Epidermal melanocyte (primary cell): ENCODE results near the gene CERS2.

Experiments
- DNase-seq: peaks from one replicate; pipeline ENCODE4 v3.0.0; 2011; ENCODE audit warnings: low spot score; ENCODE audit not compliant: insufficient read length

CERS2 gene

DNA sequence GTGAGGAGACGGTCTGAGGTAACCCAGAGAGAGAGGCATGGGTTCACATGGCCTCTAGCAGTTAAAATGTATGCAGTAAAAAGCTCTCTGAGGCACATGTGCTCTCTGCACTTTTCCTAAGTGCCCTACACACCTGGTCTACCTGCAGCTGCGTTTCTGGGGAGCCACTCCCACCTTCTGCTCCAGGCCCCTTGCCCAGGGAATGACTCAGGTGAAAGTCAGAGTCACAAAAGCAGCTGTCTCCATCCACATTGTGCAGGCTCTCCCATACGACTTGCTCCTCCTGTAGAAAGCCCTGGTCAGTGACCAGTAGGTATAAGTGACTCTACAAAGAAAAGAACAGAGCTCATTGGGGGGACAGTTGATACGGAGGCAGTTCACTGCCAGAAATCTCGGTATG, 23.3 kb upstream of the CERS2 start:
- no peak for DNase-seq

DNA sequence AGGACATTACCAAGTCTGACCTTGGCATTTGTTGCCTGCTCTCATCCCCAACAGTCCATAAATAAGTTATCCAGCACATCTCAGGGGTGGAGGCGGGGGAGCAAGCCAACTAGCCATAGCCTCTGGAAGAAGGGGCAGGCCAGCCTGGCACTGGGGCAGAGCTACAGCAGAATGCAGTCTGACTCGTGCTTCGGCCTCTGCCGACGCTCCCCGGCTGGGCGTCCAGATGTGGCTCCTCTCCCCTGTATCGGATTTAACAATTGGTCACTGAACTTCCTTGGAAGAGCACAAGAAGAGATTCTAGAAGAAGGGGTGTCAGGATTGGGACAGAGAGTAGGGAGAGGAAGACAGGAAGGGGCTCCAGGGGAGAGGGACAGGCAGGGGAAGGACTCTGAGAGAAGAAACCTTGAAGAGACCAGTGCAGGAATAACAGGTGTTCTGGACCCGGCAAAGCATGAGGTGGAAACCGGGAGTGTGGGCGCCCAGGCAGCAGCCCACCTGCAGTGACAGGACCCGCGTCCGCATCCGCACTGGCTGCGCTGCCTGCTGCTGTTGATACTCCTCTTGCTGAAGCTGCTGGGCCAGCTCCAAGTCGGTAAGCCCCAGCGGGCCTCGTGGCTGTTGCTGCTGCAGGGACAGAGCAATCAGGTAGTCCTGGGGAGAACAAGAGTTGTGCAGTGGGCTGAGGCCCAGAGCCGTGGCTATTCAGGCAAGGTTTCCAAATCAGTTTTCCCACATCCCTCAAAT, 22.7 kb upstream of the CERS2 start:
- DNase-seq: no peak

DNA sequence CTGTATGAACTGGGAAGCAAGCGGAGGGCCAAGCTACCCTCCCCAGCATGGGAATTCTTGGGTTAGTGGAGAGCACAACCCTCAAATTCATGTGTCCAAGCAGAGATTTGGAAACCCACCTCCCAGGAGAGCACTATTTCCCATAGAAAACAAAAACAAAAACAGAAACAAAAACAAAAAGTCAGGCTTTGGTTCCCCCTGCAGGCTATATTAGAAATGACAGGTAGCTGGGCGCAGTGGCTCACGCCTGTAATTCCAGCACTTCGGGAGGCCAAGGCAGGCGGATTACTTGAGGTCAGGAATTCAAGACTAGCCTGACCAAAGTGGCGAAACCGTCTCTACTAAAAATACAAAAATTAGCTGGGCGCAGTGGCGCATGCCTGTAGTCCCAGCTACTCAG, 21.3 kb upstream of the CERS2 start:
- DNase-seq: no peak

DNA sequence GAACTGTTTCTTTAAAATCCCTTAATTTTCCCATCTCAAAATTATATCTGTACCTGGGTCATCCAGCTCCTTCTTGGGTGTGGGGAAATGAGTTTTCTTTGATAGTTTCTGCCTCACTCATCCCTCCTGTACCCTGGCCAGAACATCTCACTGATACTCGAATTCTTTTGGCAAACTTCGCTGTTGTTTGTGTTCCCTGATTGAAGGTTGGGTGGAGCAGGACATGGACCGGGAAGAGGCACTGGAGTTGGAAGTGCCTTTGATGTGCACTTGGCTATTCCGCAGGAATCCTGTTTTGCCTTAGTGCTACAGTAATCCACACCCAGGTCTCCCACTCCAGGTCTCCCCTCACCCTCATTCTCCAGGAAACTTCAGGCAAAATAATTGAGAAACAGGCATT, 20.8 kb upstream of the CERS2 start:
- DNase-seq: no peak

DNA sequence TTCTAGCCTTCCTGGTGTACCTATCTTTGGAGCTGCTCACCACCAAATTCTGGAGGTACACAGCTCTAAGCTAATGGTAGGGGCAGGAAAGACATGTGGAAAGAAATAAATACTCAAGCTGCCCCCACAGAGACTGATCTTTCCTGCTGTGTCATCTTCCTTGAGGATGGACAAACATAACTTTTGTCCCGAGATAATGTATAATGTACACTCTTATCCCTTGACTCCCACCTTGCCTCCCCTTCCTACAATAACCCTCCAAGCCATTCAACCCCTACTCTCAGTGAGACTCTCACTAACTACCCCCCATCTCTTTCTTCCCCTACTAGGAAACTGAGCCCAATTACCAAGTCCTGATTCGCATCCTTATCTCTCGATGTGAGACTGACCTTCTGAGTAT, 19.6 kb upstream of the CERS2 start:
- no peak for DNase-seq

DNA sequence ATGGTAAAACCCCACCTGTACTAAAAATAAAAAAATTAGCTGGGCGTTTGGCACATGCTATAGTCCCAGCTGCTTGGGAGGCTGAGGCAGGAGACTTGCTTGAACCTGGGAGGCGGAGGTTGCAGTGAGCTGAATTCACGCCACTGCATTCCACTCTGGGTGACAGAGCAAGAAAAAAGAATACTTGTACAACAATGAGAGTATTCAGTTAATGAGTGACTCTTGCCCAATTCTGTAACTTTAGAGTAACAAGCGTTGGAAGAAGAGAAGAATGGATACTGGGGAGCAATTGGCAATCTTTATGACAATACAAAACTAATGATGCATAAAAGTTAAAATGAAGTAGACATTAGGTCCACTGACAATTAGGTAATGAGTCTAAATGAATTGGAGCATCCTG, 18.0 kb upstream of the CERS2 start:
- no peak for DNase-seq

DNA sequence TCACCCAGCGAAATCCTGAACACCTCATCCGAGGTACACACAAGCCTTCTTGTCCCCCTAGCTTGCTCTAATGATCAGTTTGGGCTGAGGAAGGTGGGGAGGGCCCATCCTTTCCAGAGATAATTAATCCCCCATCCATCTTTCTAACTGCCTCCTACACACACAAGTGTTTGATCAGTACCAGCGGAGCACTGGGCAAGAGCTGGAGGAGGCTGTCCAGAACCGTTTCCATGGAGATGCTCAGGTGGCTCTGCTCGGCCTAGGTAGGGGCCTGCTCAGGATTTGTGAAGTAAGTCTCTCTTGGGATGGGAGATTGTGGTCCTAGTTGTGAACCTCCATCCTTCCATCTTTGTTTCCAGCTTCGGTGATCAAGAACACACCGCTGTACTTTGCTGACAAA, 13.3 kb upstream of the CERS2 start:
- no peak for DNase-seq

DNA sequence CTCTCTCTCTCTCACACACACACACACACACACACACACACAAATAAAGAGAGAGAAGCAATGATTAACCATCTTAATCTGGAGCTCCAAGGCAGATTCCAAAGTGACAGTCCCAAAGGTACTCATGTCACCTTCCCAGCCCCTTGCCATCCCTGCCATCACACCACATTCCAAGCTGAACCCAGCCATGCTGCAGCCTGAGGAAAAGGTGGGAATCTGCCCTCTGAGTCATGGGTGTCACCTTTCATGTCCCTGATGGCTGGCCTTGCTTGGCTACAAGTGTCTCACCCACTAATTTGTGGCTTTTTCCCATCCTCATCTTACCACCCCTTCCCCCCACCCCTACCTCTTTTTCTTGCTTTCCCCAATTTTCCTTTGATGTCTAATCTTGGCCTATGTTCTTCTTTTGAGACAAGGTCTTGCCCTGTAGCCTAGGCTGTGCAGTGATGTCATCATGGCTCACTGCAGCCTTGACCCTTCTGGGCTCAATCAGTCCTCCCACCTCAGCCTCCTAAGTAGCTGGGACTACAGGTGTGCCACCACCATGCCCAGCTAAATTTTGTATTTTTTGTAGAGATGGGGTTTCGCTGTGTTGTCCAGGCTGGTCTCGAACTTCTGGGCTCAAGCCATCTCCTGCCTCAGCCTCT, 10.7 kb upstream of the CERS2 start:
- DNase-seq: no peak

DNA sequence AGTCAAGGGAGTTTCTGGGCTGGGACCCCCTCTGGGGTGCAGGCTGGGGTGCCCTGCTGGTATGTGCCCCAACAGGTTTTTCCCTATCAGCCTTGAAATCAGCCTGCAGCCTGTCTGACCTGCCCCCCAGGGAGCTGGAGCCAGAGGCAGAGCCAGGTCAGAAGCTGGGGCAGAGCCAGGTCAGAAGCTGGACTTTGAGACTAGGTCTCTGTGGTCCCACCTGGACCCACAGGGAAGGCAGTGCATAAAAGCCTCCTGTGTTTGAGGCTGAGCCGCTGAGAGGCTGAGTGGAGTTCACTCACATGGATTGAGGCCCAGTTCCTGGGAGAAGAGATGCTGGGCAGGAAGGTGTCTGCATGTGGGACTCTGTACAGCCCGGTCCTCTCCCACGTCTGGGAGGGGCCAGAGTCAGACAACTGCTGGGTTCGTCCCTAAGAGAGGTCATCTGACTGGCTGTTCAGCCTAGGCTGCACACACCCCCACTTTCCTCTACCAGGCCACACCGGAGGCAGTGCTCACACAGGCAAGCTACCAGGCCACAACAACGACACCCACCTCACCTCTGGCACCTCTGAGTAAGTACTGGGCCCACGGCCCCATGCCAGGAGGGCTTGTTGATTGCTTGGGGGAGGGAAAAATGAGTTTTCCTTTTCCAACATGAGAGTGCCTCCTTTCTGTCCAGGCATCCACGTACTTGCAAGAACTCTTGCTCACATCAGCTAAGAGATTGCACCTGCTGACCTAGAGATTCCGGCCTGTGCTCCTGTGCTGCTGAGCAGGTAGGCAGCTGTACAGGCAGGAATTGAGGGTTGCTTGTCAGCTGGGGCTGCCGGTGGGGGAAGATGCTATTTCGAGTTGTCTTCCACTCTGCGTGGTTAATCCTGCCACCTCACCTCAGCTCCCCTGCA, 7.4 kb upstream of the CERS2 start, which contains the start of gene ANXA9:
Gene ANXA9, plus strand, starts transcription at position 488 of the 908 bp plus-strand sequence. CDS start 814 bp downstream, outside the sequence.
- no peak for DNase-seq

DNA sequence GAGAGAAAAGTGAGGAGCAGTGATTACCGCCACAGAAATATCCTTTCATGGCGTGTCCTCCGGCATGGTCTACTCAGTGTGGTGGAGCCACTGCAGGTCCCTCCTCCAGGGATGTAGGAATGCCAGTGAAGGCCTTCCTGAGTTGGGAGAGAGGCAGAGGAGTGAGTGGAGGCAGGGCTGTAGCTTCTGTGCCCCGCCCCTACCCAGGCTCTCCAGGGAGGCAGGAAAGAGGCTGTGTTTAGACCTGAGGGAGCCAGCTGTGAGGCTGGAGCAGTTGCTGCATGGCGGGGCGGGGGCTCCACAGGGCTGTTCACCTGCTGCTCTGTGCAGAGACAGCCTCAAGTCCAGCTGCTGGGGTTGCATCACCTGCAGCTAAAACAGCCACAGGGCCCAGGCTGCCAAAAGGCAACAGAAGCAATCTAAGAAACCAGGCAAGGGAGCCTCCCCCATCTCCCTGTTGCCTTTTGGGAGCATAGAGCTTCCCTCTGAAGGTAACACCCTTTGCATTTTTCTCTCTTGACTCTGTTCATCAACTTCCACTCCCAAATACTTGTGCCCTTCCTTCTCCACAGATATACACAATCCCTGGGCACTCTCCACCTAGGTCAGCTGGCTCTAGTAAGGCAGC, 6.7 kb upstream of the CERS2 start:
- no peak for DNase-seq

DNA sequence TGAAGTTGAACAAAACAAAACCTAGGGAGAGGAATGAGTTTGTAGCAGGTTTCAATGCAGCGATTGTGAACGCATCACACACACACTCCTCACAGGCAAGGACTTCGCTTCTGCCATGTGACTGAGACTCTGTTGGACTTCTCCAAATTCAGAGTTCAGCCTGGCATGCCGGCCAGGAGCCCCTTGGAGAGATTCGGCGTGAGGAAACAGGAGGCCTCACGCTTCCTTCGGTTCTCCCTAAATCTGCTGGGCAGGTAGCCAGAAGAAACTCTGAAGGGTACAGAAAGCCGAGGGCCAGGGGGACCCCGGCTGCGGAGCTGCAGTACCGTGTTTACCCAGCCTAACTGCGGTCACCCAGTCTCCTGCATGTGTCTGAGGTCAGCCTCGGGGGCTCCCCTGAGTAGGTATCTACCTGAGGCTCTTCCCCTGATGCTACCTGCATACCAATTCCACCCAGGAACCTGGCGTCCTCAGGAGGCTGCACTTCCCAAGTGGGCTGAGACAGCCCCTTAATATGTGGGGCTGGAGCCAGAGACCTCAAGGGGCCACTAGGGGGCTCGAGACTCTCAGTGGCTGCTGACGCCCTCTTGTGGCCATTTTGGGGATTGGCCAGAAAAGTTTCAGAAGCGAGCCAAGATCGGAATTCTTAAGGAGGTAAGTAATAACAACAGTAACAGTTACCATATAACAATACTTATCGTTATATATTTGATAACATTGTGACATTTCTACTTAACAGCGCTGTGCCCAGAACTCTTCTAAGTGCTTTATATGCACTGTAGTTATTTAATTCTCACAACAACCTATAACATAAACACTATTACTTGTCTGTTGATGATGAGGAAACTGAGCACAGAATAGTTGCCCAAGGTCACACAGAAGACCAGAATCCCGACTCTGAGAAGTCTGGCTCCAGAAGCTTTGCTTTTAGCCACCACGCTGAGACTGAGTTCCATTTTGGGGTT, 4.7 kb upstream of the CERS2 start:
- peak; percentile 93 for DNase-seq

DNA sequence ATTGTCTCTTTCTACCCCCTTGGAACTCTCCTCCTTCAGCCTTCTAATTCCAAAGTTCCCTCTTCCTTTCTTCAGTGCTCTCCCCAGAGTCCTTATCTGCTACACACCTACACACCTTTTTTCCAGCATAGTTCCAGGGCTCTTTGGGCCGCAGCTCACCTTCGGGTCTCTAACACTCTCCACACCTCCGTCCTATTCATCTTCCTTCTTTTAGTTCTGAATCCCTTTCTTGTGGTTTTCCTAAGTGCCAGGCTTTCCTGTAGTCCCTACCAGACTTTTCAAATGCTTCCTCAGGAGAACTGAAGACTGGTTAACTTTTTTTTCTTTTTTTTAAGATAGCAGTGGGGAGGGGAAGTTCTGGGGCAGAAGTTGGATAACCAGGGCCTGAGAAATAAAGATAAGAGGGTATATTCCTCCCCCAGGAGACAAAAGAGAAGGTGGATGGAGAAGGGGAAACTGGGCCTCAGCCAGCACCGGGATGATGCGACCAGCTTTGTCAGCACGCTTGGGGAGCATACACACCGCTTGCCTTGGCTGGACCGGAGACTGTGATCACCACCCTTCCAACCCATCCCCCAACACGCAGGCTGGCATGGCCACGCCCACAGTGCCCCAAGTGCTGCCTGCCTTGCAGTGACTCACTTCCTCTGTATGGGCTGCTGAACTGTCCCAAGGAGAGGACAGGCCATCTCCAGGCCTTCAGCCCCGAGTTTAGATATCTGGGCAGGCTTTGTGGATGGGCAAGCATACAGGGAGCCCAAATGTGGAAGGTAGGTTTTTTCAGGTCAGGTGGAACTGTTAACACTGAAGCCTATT, 2.5 kb upstream of the CERS2 start:
- DNase-seq: peak; percentile 85

DNA sequence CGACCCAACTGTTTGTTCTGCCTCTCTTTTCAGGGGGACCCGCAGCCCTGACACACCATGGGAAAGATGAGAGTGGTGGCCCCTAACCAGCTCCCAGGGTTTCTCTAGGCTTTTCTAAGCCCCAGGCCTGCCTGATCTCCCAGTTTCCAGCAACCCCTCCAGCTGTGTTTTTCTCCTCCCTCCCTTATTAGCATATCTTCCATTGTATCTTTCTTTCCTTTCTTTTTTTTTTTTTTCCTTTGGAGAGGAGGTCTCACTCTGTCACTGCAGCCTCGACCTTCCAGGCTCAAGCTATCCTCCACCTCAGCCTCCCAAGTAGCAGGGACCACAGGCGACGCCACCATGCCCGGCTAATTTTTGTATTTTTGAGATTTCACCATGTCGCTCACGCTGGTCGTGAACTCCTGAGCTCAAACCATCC, 1.8 kb upstream of the CERS2 start:
- no peak for DNase-seq

DNA sequence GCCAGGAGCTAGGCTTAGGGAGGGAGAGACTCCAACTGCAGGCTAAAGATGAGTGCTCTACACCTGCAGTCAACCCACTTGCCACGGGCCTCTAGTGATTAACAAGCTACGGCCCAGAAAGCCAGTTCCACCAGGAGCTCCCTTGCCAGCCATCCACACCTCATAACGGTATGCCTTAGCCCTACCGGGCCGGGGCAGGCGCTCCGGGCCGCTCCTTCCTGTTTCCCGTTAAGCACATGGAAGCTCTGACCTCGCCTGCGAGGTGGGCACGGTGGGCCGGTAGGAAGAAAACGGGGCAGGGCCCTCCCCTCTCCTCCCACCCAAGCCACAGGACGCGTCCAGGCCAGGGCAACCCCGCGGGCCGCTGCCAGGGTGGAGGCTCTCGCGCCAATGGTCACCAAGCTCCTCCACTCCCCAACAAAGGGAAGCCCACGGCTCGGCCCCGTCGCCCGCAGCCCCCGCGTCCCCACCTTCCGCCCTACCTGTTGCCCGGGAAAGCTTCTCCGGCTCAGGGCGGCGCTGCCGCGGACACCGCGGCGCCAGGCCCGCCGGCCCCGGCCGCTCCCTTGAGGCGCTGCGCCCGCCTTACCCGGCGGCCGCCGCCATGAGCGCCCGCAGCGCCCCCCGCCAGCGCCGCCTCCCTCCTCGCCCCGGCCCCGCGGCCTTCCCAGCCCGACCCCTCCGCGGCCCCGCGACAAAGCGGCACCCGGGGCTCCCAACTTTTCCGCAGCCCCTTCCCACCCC, 627 bp downstream of the CERS2 start:
- no peak for DNase-seq

DNA sequence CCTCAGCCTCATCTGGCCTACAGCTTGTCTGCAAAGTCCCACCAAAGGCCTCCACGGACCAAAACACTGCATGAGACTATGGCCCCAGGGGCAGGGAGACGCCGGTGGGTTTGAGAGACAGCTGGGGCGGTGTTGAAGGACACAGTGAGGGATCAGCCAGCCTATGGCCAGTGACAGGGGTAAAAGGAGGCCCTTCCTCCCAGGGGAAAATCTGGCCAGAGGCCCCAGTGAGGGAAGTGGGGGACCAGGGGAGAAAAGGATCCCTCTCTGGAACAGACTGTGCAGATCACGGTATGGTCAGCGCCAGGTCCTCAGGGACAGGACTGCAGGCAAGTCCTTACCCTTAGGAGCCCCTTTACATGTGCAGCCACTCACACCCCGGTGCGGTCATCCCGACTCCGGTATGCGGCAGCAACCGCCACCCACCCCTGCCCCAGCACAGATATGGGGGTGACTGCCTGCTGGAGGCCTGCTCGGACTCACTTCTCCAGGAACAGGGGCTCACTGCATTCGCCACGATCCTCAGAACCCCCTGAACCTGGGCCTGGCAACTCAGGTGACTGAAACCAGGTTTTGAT, 1.3 kb downstream of the CERS2 start:
- DNase-seq: no peak

DNA sequence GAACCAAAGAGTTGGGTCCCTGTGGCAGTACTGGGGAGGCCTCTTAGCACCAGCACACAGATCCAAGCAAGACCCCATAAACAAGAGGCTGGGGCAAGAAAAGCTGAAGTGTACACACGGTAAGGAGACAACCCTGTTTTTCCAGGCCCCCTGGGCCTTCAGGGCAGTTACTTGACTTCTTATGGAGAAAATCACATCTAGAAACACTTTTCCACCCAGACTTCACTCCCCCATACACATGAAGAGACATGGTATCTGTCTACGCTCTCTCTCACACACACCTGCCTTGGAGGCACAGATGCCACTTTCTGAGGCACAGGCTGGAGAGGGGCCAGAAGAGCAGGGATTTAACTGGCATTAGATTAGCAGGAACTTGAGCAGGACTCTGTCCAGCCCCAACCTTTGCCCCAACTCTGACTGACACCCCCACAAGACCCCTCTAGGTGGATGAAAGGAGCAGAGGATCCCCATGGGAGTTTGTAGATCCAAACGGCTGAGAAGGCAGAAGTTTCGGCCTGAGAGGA, 2.2 kb downstream of the CERS2 start:
- no peak for DNase-seq

DNA sequence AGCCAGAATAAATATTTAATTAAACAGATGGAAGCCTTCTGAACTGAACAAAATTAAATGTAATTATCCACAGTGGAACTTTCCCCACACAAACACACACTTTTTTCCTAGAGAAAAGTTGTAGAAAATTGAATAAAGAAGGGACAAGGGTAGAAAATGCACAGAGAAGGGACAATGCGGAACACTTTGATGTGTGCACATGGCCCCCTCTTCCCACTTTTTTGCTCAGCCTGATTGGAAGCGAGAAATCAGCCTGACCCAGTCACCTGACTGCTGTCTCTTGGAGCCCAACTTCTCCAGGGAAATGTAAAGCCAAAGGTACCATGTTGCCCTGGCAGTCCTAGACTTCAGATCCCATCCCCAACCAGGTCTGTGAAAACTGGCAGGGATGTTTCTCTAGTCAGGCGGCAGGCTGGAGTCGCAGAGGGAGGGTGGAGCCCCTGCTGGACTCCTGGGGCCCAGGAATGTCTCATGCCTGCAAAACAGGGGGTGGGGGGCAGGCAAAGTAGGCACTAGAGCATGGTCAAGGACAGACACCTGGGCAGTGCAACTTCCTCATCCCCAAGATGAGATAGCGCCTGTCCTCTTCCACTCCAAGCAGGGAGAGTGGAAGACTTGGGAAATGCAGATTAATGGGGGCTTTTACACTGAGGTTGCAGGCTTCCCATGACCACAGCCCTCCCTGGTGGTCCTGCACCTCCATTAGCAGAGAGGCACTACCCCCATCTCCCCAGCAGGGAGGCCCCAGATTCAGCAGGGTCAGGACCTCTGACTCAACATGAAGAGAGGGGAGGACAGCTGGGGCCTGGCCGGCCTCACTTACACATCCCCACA, 2.8 kb downstream of the CERS2 start:
- DNase-seq: no peak
